Activated naive CD4-positive, alpha-beta T cell treated with anti-CD3 and anti-CD28 coated beads, Interleukin-2, amount 10 ng/mL, durations not matched to agents 5 hours and 36 hours (primary cell): Measurements from ENCODE around the gene ZNG1E. TPM values are rescaled to one million over a fixed set of nuclear protein-coding genes. Genes with fewer than 3 reads are reported as not detected.

Experiments
- total RNA-seq, 2 experiments: library from RNA; stranded (reverse); gene quantifications; one replicate each; pipeline ENCODE4 v1.2.3, GENCODE V29; 2021

ZNG1E gene
- 10 to 100 TPM; 30.1 to 31.1 TPM for total RNA-seq

GRCh38 chr9:65675589-65676021 lies at the start of gene ZNG1E:
Gene ZNG1E, plus strand, starts transcription at chr9:65675928. Its CDS starts 49 bp downstream, at chr9:65675977.

GRCh38 chr9:65737096-65737564 lies 61.4 kb downstream of the ZNG1E start, which contains the start of gene FOXD4L4:
Gene FOXD4L4, plus strand, starts transcription at chr9:65737146. Its CDS starts 0 bp downstream, at chr9:65737146.

Other genes with a start within 250 kb of the ZNG1E start
- under 1 TPM; 0.15 to 0.19 TPM for gene FOXD4L4, start 61.2 kb downstream of the ZNG1E start, total RNA-seq